Gastroesophageal sphincter (tissue), 4 donors: Measurements from ENCODE around the gene FREM2. TPM values are rescaled to one million over a fixed set of nuclear protein-coding genes. Genes with fewer than 3 reads are reported as not detected.

ENCODE experiments used
- ATAC-seq: fragments of 150-250 bp; one replicate; pipeline ENCODE4 v1.9.1; 2016; ENCODE audit warnings: mild to moderate bottlenecking, moderate library complexity
- H3K27ac ChIP-seq, 4 donors: fragments of 200-600 bp; sonication (generic) in 3 of 4; 1 replicate in 3 of 4; 2 replicates in 1 of 4; pipeline ENCODE4 v1.5.1; 2016 to 2019
- H3K27me3 ChIP-seq: fragments of 200-600 bp; sonication (generic); one replicate; pipeline ENCODE4 v1.5.1; 2019
- H3K36me3 ChIP-seq, 2 donors: fragments of 200-600 bp; sonication (generic); one replicate each; pipeline ENCODE4 v1.5.1; 2019; ENCODE audit warnings: control low read depth in 1 of 2
- H3K4me1 ChIP-seq, 3 donors: fragments of 200-600 bp; sonication (generic); 1 replicate in 2 of 3; 2 replicates in 1 of 3; pipeline ENCODE4 v1.5.1; 2016 to 2019; ENCODE audit warnings: control low read depth in 2 of 3
- H3K4me3 ChIP-seq, 2 donors: fragments of 200-600 bp; sonication (generic); one replicate each; pipeline ENCODE4 v1.5.1; 2019; ENCODE audit warnings: mild to moderate bottlenecking in 1 of 2, moderate library complexity in 1 of 2
- H3K9me3 ChIP-seq, 3 donors: fragments of 200-600 bp; sonication (generic); one replicate each; pipeline ENCODE4 v1.5.1; 2017 to 2019; ENCODE audit warnings: control low read depth in 2 of 3
- EP300 ChIP-seq: sonication (generic); formaldehyde crosslinking; IDR thresholded peaks from one replicate; pipeline ENCODE4 v1.6.1; 2017; ENCODE audit warnings: antibody characterized with exemption, mild to moderate bottlenecking
- POLR2A ChIP-seq, 2 donors: fragments of 450-650 bp; IDR thresholded peaks; one replicate each; pipeline ENCODE4 v1.6.1; 2017; ENCODE audit warnings: antibody characterized with exemption in 2 of 2, mild to moderate bottlenecking in 2 of 2, moderate library complexity in 1 of 2
- POLR2AphosphoS5 ChIP-seq: sonication (generic); formaldehyde crosslinking; IDR thresholded peaks from one replicate; pipeline ENCODE4 v1.6.1; 2017; ENCODE audit warnings: antibody characterized with exemption
- WGBS, 2 donors: methylation state at CpG; one replicate each; pipeline ENCODE4 v1.1.5; 2018; ENCODE audit warnings: low coverage in 1 of 2; 5-methylcytosine and 5-hydroxymethylcytosine counted together
- total RNA-seq, 4 donors: library from RNA; depleted of rRNA; stranded (reverse); fragments of >200 nt; gene quantifications; one replicate each; pipeline ENCODE4 v1.1.0, GENCODE V29; 2016
- TF ChIP-seq, protein P1 (sequence below), 4 experiments: fragments of 200-600 bp in 2 of 4; fragments of 450-650 bp in 2 of 4; sonication (generic) in 1 of 4; IDR thresholded peaks; one replicate each; pipeline ENCODE4 v1.5.1; 2017 to 2019; ENCODE audit warnings: antibody characterized with exemption in 4 of 4, mild to moderate bottlenecking in 2 of 4, moderate library complexity in 2 of 4

The FREM2 gene
- total RNA-seq, 4 donors from 2014 or later, result 0.19 to 0.40 (median 0.27) TPM; not detected in 1

- H3K27me3 ChIP-seq, result no peaks in the 10 kb centered on the region
- ATAC-seq, result no peak
Measured at GRCh38 chr13:38718374-38718773, 31.5 kb downstream of the FREM2 start.

GRCh38 chr13:38730332-38730731 lies 43.5 kb downstream of the FREM2 start:
- TF ChIP-seq, protein P1, sequence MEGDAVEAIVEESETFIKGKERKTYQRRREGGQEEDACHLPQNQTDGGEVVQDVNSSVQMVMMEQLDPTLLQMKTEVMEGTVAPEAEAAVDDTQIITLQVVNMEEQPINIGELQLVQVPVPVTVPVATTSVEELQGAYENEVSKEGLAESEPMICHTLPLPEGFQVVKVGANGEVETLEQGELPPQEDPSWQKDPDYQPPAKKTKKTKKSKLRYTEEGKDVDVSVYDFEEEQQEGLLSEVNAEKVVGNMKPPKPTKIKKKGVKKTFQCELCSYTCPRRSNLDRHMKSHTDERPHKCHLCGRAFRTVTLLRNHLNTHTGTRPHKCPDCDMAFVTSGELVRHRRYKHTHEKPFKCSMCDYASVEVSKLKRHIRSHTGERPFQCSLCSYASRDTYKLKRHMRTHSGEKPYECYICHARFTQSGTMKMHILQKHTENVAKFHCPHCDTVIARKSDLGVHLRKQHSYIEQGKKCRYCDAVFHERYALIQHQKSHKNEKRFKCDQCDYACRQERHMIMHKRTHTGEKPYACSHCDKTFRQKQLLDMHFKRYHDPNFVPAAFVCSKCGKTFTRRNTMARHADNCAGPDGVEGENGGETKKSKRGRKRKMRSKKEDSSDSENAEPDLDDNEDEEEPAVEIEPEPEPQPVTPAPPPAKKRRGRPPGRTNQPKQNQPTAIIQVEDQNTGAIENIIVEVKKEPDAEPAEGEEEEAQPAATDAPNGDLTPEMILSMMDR (IDR thresholded peaks at IDR 0.05), result no peak
- TF ChIP-seq EP300 (no peak), POLR2A (IDR thresholded peaks at IDR 0.05) (no peak), POLR2AphosphoS5 (no peak)
- no peak overlapping the region for H3K4me3 ChIP-seq
- no peaks in the 10 kb centered on the region for H3K4me1 ChIP-seq
- no peak for ATAC-seq
- 15 to 42% methylated on average over 4 of the region's 4 CpGs for WGBS, 2 donors
- H3K9me3 ChIP-seq, result no peaks in the 10 kb centered on the region
- no peaks in the 10 kb centered on the region for H3K36me3 ChIP-seq
- H3K27ac ChIP-seq, result no peak overlapping the region
- no peaks in the 10 kb centered on the region for H3K27me3 ChIP-seq

More at GRCh38 chr13:38718374-38718773, 31.5 kb downstream of the FREM2 start:
- Histone ChIP-seq H3K27ac (no peak overlapping the region), H3K4me3 (no peak overlapping the region), H3K36me3 (no peaks in the 10 kb centered on the region), H3K9me3 (no peaks in the 10 kb centered on the region), H3K4me1 (no peaks in the 10 kb centered on the region)
- no peak for TF ChIP-seq EP300
- TF ChIP-seq POLR2AphosphoS5, result no peak
- no peak for TF ChIP-seq POLR2A (IDR thresholded peaks at IDR 0.05)
- TF ChIP-seq, protein P1 (IDR thresholded peaks at IDR 0.05), result no peak
- 86 to 89% methylated on average over 4 of the region's 4 CpGs for WGBS, 2 donors

DNA sequence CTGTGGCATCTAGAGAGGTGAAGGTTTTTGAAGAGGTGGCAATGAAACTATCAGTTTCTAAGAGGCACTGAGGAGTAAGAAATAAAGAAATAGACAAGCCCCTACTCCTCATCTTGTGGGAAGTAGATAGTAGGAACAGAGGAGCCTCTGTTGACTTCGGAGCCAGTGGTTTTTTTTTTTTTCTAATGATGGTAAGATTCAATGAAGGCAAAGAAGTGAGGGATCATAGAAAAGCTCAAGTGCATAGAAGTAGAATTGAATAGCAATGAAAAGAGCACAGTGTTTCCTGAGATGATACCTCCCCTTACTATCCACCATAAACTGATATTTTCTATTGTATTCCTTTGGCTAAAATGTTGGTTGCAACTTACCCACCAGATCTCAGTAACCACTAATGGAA lies 46.3 kb downstream of the FREM2 start:
- ATAC-seq, result no peak
- TF ChIP-seq EP300, result no peak
- TF ChIP-seq POLR2A (IDR thresholded peaks at IDR 0.05), result no peak
- no peak for TF ChIP-seq POLR2AphosphoS5
- no peak overlapping the region for H3K27ac ChIP-seq
- H3K36me3 ChIP-seq, result no peaks in the 10 kb centered on the region
- no peak overlapping the region for H3K4me3 ChIP-seq
- 53 to 91% methylated on average over 1 of the region's 1 CpG for WGBS, 2 donors
- no peaks in the 10 kb centered on the region for H3K27me3 ChIP-seq
- peaks cover 0 to 6% (median 0%) of the 10 kb centered on the region in 3 donors for H3K4me1 ChIP-seq
- no peaks in the 10 kb centered on the region for H3K9me3 ChIP-seq

GRCh38 chr13:38735665-38736440 lies 49.0 kb downstream of the FREM2 start:
- WGBS, 2 donors, result 64 to 66% methylated on average over 4 to 6 of the region's 6 CpGs
- Histone ChIP-seq H3K4me1 (peaks cover 0 to 6% (median 0%) of the 10 kb centered on the region in 3 donors), H3K27me3 (no peaks in the 10 kb centered on the region), H3K27ac (no peak overlapping the region), H3K4me3 (no peak overlapping the region), H3K36me3 (no peaks in the 10 kb centered on the region), H3K9me3 (no peaks in the 10 kb centered on the region)
- ATAC-seq, result no peak
- no peak for TF ChIP-seq POLR2AphosphoS5
- TF ChIP-seq, protein P1 (IDR thresholded peaks at IDR 0.05), result no peak
- TF ChIP-seq POLR2A (IDR thresholded peaks at IDR 0.05), result no peak
- no peak for TF ChIP-seq EP300

- Histone ChIP-seq H3K4me3 (no peak overlapping the region), H3K36me3 (no peaks in the 10 kb centered on the region), H3K9me3 (no peaks in the 10 kb centered on the region), H3K27ac (no peak overlapping the region), H3K4me1 (no peaks in the 10 kb centered on the region), H3K27me3 (no peaks in the 10 kb centered on the region)
- 59 to 65% methylated on average over 4 of the region's 4 CpGs for WGBS, 2 donors
- no peak for ATAC-seq
- TF ChIP-seq EP300 (no peak), POLR2A (IDR thresholded peaks at IDR 0.05) (no peak), POLR2AphosphoS5 (no peak)
- TF ChIP-seq, protein P1 (IDR thresholded peaks at IDR 0.05), result no peak
Measured at GRCh38 chr13:38743466-38743865, 56.6 kb downstream of the FREM2 start.
